Measurements from ENCODE around the gene IFITM10.

Gene IFITM10

DNA sequence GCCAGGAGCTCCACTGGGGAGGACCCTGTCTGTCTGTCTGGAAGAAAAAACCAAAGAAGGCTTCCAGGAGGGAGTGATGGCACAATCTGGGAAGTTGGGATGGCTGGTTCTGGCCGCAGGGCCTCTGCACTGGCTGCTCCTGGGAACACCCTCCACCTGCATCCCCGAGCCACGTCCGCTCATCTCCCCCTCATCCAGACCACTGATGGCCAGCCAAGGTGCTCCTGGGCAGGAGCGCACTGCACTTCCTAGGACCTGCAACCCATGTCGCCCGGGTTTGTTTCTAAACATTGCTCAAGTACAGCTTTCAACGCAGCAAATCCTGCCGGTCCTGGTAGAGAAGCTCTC lies 4.9 kb upstream of the IFITM10 start:
- H3K4me3 ChIP-seq (ENCODE audit: low read depth, low read length): no peak overlapping the region
- in situ Hi-C loops (cut with HindIII; ENCODE audit: low sequenced_read_pairs): no loop called here
- TF ChIP-seq, protein P1, sequence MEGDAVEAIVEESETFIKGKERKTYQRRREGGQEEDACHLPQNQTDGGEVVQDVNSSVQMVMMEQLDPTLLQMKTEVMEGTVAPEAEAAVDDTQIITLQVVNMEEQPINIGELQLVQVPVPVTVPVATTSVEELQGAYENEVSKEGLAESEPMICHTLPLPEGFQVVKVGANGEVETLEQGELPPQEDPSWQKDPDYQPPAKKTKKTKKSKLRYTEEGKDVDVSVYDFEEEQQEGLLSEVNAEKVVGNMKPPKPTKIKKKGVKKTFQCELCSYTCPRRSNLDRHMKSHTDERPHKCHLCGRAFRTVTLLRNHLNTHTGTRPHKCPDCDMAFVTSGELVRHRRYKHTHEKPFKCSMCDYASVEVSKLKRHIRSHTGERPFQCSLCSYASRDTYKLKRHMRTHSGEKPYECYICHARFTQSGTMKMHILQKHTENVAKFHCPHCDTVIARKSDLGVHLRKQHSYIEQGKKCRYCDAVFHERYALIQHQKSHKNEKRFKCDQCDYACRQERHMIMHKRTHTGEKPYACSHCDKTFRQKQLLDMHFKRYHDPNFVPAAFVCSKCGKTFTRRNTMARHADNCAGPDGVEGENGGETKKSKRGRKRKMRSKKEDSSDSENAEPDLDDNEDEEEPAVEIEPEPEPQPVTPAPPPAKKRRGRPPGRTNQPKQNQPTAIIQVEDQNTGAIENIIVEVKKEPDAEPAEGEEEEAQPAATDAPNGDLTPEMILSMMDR (IDR thresholded peaks at IDR 0.05; ENCODE audit: low read depth, low read length): no peak
- no peak for DNase-seq (ENCODE audit: low read depth, low spot score)

DNA sequence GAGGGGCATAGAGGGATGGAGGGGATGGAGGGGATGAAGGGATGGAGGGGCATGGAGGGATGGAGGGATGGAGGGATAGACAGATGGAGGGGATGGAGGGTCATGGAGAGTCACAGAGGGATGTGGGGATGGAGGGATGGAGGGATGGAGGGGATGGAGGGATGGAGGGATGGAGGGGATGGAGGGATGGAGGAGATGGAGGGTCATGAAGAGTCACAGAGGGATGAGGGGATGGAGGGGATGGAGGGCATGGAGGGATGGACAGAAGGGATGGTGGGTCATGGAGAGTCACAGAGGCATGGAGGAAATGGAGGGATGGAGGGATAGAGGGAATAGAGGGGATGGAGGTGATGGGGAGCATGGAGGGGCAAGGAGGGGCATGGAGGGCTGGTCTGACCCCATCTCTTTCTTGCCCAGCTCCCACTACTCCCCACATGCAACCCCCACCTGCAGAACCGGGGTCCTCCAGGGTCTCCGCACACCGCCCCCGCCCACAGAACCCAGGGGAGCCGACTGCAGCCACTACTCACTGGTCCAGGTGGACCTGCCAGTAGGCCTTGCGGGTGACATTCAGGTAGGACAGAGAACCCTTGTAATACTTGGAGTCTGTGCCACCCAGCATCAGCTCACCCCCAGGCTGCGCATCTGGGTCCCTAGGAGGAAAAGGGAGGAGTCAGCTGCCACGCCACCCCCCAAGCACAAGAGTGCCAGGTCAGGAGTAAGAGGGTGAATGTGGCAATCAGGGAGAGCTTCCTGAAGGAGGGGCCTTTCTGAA lies 4.2 kb upstream of the IFITM10 start:
- TF ChIP-seq, protein P1 (IDR thresholded peaks at IDR 0.05; ENCODE audit: low read depth, low read length): no peak
- no peak overlapping the region for H3K4me3 ChIP-seq (ENCODE audit: low read depth, low read length)
- in situ Hi-C loops (cut with HindIII; ENCODE audit: low sequenced_read_pairs): no loop called here
- no peak for DNase-seq (ENCODE audit: low read depth, low spot score)

DNA sequence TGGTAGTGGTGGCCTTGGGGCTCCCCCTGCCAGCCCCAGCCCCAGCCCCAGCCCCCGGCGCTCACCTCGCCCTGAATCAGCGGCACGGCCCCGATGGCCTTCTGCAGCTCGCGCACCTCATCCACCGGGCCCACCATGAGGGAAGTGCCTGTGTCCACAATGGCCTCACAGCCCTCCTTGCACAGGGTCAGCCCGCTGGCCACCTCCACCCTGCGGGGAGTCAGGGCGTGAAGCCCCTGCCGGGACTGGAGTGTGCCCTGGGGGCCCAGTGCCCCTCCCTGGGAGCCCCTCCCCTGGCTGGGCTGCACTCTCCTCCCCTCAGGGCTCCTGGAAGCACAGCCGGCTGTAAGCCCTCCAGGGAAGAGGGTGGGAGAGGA lies 3.5 kb upstream of the IFITM10 start:
- DNase-seq (ENCODE audit: low read depth, low spot score): no peak
- in situ Hi-C loops (cut with HindIII; ENCODE audit: low sequenced_read_pairs): no loop called here
- TF ChIP-seq, protein P1 (IDR thresholded peaks at IDR 0.05; ENCODE audit: low read depth, low read length): no peak
- H3K4me3 ChIP-seq (ENCODE audit: low read depth, low read length): no peak overlapping the region

DNA sequence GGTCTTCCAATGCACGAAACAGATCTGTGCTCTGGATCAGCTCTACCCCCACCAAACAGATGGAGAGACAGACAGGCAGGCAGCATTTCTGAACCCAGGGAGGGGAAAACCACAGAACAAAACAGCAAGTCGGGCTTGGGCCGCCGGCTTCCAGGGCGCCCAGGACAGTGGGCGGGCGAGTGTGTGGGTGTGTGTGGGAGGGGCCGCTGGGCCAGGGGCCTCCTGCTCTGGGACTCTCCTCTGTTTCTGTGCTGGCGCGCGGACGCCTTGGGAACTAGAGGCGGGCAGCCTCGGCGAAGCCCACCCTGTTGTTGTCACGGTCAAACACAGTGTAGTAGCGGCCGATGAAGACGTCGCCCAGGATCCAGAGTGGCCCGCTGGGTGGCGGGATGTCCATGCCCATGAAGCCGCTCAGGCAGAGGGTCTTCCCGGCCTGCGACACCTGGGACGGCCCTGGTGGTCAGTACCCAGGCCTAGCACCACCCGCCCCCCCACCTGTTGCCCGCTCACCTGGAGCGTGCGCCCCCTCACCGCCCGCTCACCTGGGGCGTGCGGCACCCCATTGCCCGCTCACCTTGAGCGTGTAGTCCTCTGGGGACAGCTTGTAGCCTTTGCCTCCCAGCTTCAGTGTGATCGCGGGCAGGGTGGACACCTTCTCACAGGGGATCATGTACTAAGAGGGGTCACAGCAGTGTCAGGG lies 3.0 kb upstream of the IFITM10 start:
- no peak for DNase-seq (ENCODE audit: low read depth, low spot score)
- TF ChIP-seq, protein P1 (IDR thresholded peaks at IDR 0.05; ENCODE audit: low read depth, low read length): no peak
- in situ Hi-C loops (cut with HindIII; ENCODE audit: low sequenced_read_pairs): no loop called here
- no peak overlapping the region for H3K4me3 ChIP-seq (ENCODE audit: low read depth, low read length)

DNA sequence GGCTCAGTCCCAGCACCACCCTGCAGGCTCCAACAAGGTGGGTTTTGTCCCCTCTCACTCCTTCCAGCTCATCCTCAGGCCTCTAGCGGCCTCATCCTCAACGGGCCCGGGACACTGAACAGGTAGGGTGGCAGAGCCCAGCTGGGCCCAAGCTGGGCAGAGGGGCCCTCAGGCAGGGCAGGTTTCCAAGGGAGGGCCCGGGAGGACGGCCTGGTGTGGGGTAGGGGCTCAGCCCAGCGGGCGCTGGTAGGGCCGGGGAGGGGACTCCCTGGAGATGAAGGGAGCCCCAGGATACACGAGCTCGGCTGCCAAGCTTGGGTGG lies 2.5 kb upstream of the IFITM10 start:
- in situ Hi-C loops (cut with HindIII; ENCODE audit: low sequenced_read_pairs): no loop called here
- no peak for DNase-seq (ENCODE audit: low read depth, low spot score)
- no peak overlapping the region for H3K4me3 ChIP-seq (ENCODE audit: low read depth, low read length)
- TF ChIP-seq, protein P1 (IDR thresholded peaks at IDR 0.05; ENCODE audit: low read depth, low read length): no peak

DNA sequence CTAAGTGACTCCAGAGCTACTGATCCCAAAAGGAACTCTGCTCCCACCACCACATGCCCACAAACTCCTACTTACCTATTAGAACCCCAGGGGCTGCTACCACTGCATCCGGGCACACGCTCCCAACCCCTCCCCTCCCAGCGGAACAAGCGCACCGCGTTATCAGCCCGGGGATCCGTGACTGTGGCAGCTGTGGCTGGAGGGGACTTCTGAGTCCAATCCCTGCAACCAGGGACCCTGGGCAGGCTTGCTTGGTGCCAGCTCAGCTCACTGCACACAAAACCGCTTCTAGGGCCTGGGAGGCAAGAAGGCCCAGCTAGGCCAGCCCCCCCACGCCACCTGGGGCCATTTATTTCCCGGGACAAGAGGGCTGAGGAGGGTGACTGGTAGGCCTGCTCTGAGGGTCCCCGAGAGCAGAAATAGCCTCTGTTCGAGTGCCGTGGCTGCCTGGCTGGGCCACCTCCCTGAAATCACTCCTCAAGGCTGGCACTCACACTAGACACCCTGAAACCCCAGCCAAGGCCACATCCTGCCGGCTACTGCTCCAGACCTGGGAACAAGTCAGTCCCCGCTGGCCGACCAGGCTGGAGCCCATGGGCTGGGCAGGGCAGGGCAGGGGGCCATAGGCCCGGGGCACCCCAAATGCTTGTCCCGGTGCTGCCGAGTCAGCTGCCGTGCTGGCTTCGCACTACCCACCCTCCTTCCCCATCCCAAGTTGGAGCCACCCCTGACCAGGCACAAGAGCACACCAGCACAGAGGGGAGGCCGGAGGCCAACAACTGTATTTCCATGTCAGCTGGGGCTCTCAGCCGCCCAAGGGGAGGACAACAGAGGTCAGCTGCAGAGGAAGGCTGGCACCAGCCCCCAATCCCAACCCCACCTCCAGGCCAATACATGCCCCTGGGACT lies 1.9 kb upstream of the IFITM10 start:
- TF ChIP-seq, protein P1 (IDR thresholded peaks at IDR 0.05; ENCODE audit: low read depth, low read length): no peak
- DNase-seq (ENCODE audit: low read depth, low spot score): no peak
- no peak overlapping the region for H3K4me3 ChIP-seq (ENCODE audit: low read depth, low read length)
- in situ Hi-C loops (cut with HindIII; ENCODE audit: low sequenced_read_pairs): no loop called here
